Inferior parietal cortex (tissue), 1 donor: Measurements from ENCODE around the gene TNC.

Experiments
- DNase-seq: peaks from one replicate; pipeline ENCODE4 v3.0.0-alpha.2; 2016; ENCODE audit errors: extremely low spot score

Gene TNC

GRCh38 chr9:115103746-115104477 lies 14.0 kb downstream of the TNC start:
- DNase-seq: no peak

DNA sequence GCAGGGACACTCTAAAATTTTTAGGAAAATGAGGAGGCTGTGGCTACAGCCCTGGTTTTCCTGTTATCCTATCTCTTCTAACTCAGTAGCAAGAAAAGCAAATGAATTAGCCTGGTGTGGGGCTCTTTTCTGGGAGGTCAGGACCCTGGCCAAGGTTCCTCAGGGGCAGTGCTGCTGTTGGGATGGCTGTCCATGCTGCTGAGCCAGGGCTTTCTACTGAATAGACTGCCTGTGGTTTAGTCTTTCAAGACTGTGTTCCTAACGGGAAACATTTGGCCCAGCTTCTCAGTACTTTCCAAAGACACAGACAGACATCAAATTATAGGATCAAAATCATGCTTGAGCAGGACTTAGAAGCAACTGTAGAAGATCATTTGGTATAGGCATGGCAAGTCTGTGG lies 18.1 kb downstream of the TNC start:
- DNase-seq: no peak

GRCh38 chr9:115098226-115098965 lies 19.6 kb downstream of the TNC start:
- DNase-seq: no peak

DNA sequence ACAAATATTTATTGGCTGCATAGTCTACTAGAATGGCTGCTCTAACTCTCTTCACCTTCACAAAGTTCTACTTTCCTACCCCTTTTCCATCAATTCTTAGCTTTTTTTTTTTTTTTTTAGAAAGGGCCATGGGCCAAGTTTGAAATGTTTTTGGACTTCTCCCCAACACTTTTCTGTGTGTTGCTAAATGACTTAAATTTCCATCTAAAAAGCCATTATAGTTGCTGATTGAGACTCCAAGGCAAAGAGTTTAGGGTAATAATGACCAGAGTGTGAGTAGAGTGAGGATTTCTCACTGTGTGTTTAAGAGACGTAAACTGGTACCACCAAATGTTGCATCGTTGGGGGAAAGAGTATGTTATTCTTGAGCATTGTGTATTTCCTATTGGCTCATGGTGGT lies 24.4 kb downstream of the TNC start:
- DNase-seq: no peak

- no peak for DNase-seq
Observed at GRCh38 chr9:115090486-115090885, 27.5 kb downstream of the TNC start.

DNA sequence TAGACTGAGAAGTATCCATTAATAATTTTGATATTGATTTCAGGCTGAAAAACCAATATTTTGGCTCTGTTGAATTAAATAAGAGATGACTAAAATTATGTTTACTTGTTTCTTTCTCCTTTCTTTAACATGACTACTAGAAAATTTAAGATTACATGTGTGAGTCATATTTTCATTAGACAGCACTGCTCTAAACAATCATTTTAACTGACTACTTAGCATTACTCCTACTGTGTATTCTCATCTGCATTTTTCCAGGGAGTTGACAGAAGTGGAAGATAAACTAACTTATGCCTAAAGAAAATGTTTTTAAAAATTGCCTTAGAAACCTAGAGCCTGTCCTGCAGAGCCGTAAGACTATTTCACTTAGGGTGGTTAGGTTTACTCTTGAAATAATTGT lies 29.1 kb downstream of the TNC start:
- no peak for DNase-seq

- no peak for DNase-seq
Observed at GRCh38 chr9:115086886-115087285, 31.1 kb downstream of the TNC start.

- no peak for DNase-seq
Observed at GRCh38 chr9:115086461-115086860, 31.5 kb downstream of the TNC start.

GRCh38 chr9:115085773-115086377 lies 32.1 kb downstream of the TNC start:
- no peak for DNase-seq

- no peak for DNase-seq
Observed at GRCh38 chr9:115084709-115085108, 33.2 kb downstream of the TNC start.

GRCh38 chr9:115084157-115084556 lies 33.8 kb downstream of the TNC start:
- DNase-seq: no peak

GRCh38 chr9:115080242-115080641 lies 37.7 kb downstream of the TNC start:
- no peak for DNase-seq

DNA sequence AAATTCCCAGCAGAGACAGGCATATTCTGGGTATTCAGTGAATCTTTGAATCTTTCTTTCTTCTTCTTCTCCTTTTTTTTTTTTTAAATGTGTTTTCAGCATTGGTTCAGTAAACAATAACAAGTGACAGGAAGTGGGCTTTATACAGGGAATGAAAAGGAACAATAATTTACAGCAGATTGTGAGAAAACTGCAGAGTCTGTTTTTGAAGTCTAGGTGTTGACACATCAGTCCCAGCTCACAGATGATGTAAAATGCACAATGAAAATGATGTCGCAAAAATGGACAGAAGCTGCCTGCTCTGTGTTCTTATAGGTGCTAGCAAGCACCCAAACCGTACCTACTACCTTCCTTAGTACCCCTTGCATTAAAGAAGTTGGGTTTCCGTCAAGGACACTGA lies 38.8 kb downstream of the TNC start:
- DNase-seq: no peak

DNA sequence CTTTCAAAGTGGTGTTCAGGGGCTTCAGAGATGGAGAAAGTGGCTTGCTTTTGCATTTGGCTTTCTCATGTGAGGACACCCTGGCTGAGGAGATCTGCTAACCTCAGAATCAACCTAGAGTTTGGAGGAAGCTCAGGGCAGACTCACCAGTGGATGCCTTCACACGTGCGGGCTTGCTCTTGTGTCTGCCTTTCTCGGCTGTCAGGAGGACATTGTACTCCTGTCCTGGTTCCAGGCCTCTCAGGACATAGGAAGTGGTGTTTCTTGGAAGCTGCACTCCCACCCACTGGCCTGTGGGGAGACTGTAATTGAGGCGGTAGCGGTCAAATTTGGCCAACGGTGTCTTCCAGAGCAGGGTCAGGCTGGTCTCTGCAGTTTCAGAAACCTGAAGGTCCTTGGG lies 44.5 kb downstream of the TNC start:
- no peak for DNase-seq

- no peak for DNase-seq
Observed at GRCh38 chr9:115071176-115071575, 46.8 kb downstream of the TNC start.

GRCh38 chr9:115069771-115070170 lies 48.2 kb downstream of the TNC start:
- no peak for DNase-seq

GRCh38 chr9:115069302-115069701 lies 48.7 kb downstream of the TNC start:
- DNase-seq: no peak

GRCh38 chr9:115068031-115068430 lies 49.9 kb downstream of the TNC start:
- DNase-seq: no peak

- DNase-seq: peak; percentile 54
Observed at GRCh38 chr9:115063058-115063845, 54.7 kb downstream of the TNC start.

DNA sequence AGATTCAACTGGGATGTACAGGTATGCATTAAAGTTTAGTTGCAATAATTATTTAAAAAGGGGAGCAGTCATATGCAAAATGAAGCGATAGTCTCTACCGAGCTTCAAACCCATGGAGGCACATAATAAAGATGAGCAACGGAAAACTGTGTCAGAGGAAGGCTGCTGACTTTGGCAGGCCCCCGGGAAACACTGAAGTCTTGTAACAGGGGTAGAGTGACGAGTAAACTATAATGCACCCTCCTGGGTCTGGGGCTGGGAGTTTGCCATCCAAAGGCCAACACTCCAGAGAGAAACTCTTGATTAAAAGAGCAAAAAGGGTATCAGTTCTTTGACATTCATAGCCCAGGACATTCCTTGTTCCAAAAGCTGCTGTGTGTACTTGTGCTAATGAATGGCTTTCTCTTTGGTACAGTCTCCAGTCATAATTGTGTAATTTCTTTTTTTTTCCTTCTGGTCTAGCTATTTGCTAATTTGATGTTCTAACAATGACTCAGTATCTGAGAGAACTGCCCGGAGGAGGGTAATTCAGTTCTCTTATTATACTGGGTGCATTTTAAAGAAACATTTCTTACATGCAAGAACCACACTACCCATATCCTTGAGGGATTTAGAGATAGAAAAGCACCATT lies 59.2 kb downstream of the TNC start:
- DNase-seq: peak; percentile 4

DNA sequence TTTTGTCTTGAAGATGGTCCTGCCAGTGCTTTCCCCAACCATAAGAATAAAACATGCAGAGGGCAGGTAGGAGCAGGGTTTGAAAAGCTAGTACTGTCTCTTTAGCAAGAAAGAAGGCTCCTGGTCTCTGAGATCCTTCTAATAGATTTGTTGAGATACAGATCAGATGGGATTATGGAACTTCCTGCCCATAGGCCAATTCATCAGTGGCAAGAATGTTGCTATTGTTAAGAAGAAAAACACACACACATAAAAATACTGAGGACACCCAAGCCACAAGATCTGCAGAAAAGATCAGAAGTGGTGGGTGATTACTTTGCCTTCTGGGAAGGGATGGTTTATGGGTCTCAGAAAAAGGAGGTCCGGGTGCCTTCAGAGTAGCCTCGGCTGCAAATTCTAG lies 59.8 kb downstream of the TNC start:
- DNase-seq: no peak

- no peak for DNase-seq
Observed at GRCh38 chr9:115057559-115057958, 60.4 kb downstream of the TNC start.
